Pancreas (tissue), 10 donors: Measurements from ENCODE around the gene ERI3. TPM values are rescaled to one million over a fixed set of nuclear protein-coding genes. Genes with fewer than 3 reads are reported as not detected.
A peak's percentile ranks its signal among the peaks of the same experiment; 100 is the strongest.

Experiments used
- ATAC-seq, 4 donors: fragments of 200-7000 bp; cut with Tn5 transposase; one replicate each; pipeline versions ENCODE4 v1.8.0 to v1.9.1; 2020; ENCODE audit warnings: mild to moderate bottlenecking in 4 of 4, moderate library complexity in 4 of 4
- DNase-seq, 6 donors: peaks; one replicate each; pipeline ENCODE4 v3.0.0-alpha.2; 2020
- FAIRE-seq: peaks from 2 replicates; lab custom pipeline; 2012; peaks lifted over from hg19 to GRCh38; lab: Jason Lieb, UNC
- H3K27ac ChIP-seq, 4 donors: fragments of 200-600 bp; sonication (generic); 1 replicate in 3 of 4; 2 replicates in 1 of 4; pipeline versions ENCODE4 v1.5.0 to v1.8.0; 2020
- H3K27me3 ChIP-seq, 4 donors: fragments of 200-600 bp; one replicate each; pipeline ENCODE4 v1.8.0; 2021
- H3K36me3 ChIP-seq, 3 donors: fragments of 200-600 bp; sonication (generic) in 1 of 3; one replicate each; pipeline versions ENCODE4 v1.5.0 to v1.8.0; 2020 to 2021
- H3K4me1 ChIP-seq, 3 donors: fragments of 200-600 bp; one replicate each; pipeline ENCODE4 v1.8.0; 2021
- H3K4me3 ChIP-seq, 4 donors: fragments of 200-600 bp; sonication (generic) in 2 of 4; one replicate each; pipeline versions ENCODE4 v1.5.0 to v1.8.0; 2020 to 2021
- H3K9me3 ChIP-seq, 4 donors: fragments of 200-600 bp; one replicate each; pipeline ENCODE4 v1.8.0; 2021
- CTCF ChIP-seq, 4 donors: fragments of 200-600 bp; sonication (generic) in 3 of 4; IDR thresholded peaks; one replicate each; pipeline versions ENCODE4 v1.5.0 to v1.8.0; 2021; ENCODE audit warnings: antibody characterized with exemption in 4 of 4
- WGBS, 2 donors: extraction: QIAGEN DNeasy Blood & Tissue Kit; methylation state at CpG; one replicate each; pipeline ENCODE4 v1.1.7; 2013; 5-methylcytosine and 5-hydroxymethylcytosine counted together
- intact Hi-C, 3 donors: fragments of 100-400 bp; cut with DNase I; formaldehyde crosslinking; loops; one replicate each; pipeline versions ENCODE4 v1.11.1 to v1.14.2; 2022
- polyA plus RNA-seq, 2 donors: library from polyadenylated mRNA; stranded (reverse); fragments of 200-250 nt; gene quantifications; one replicate each; pipeline ENCODE4 v1.2.3, GENCODE V29; 2013
- total RNA-seq, 6 donors: library from RNA; stranded (reverse); fragmentation: NEBNext Ultra II Directional in 4 of 6; extraction: Animal tissue kit (Norgen Biotek cat#: 25700) in 4 of 6; gene quantifications; one replicate each; pipeline versions ENCODE4 v1.2.1 to v1.2.4, GENCODE V29; 2021 to 2023
- donor health status: healthy with polysubstance abuse.
- donor health status: DM: no; HTN: no; CAD: no; lungs with moderate emphysema.
- donor health status: DM: no; HTN: no; CAD: no.
- donor health status: control.
- donor health status: control.
- donor health status: Bipolar disorder and iron deficiency.
- donor health status: DM: yes; HTN: yes; CAD: no.
- donor health status: DM: no; HTN: no; CAD: no.
- donor health status: DM: no; HTN: no; CAD: no.
- donor health status: DM: yes; HTN: yes; CAD: no.

The ERI3 gene
- total RNA-seq (10 to 100 TPM; 18.9 to 27.4 (median 21.7) TPM), polyA plus RNA-seq (10 to 100 TPM; 21.0 to 33.7 TPM)

GRCh38 chr1:44354840-44355581 is at the start of gene ERI3:
ERI3 (minus strand) TSS chr1:44355257; CDS start chr1:44355026, 231 bp downstream.
- Histone ChIP-seq H3K27me3 (no peaks in the 10 kb centered on the region), H3K9me3 (no peaks in the 10 kb centered on the region), H3K36me3 (no peaks in the 10 kb centered on the region), H3K27ac (peak within 1 kb of the TSS; percentile 25 to 54 (median 52)), H3K4me3 (peak within 1 kb of the TSS; percentile 82 to 98 (median 95)), H3K4me1 (peaks cover 8 to 18% (median 17%) of the 10 kb centered on the region in 3 donors)
- intact Hi-C loops = no loop called here
- FAIRE-seq (peak; percentile 70), ATAC-seq (peak; percentile 100), DNase-seq (peak; percentile 96 to 99 (median 97))
- no peak for TF ChIP-seq CTCF (IDR thresholded peaks at IDR 0.05)
- WGBS, 2 donors = 0 to 1% methylated on average over 60 to 65 of the region's 65 CpGs

GRCh38 chr1:44401256-44402228 is 46.5 kb upstream of the ERI3 start:
- H3K27ac ChIP-seq = no peak overlapping the region
- H3K9me3 ChIP-seq = no peaks in the 10 kb centered on the region
- H3K4me3 ChIP-seq = no peak overlapping the region
- intact Hi-C loops = no loop called here
- DNase-seq (no peak), FAIRE-seq (no peak), ATAC-seq (no peak)
- peaks cover 0 to 27% (median 4%) of the 10 kb centered on the region in 4 donors for H3K27me3 ChIP-seq
- 67 to 80% methylated on average over 12 of the region's 12 CpGs for WGBS, 2 donors
- H3K4me1 ChIP-seq = peaks cover 4 to 5% (median 4%) of the 10 kb centered on the region in 3 donors
- TF ChIP-seq CTCF (IDR thresholded peaks at IDR 0.05) = no peak
- no peaks in the 10 kb centered on the region for H3K36me3 ChIP-seq

GRCh38 chr1:44390277-44390676 is 35.2 kb upstream of the ERI3 start:
- no peak for FAIRE-seq
- no peak for TF ChIP-seq CTCF (IDR thresholded peaks at IDR 0.05)
- WGBS, 2 donors = 36 to 37% methylated on average over 1 of the region's 1 CpG

GRCh38 chr1:44389437-44389836 is 34.4 kb upstream of the ERI3 start:
- WGBS, 2 donors = 71 to 84% methylated on average over 1 of the region's 1 CpG
- TF ChIP-seq CTCF (IDR thresholded peaks at IDR 0.05) = no peak
- FAIRE-seq (no peak), DNase-seq (no peak), ATAC-seq (no peak)
- H3K27me3 ChIP-seq = peaks cover 0 to 2% (median 0%) of the 10 kb centered on the region in 4 donors
- H3K27ac ChIP-seq = no peak overlapping the region
- H3K4me3 ChIP-seq = no peak overlapping the region
- H3K9me3 ChIP-seq = no peaks in the 10 kb centered on the region
- no peaks in the 10 kb centered on the region for H3K4me1 ChIP-seq
- H3K36me3 ChIP-seq = no peaks in the 10 kb centered on the region
- intact Hi-C loops = no loop called here

More at GRCh38 chr1:44390277-44390676, 35.2 kb upstream of the ERI3 start:
- Histone ChIP-seq H3K4me1 (no peaks in the 10 kb centered on the region), H3K36me3 (no peaks in the 10 kb centered on the region), H3K27me3 (peaks cover 0 to 10% (median 0%) of the 10 kb centered on the region in 4 donors), H3K4me3 (no peak overlapping the region), H3K27ac (no peak overlapping the region), H3K9me3 (no peaks in the 10 kb centered on the region)
- no peak for DNase-seq
- ATAC-seq = no peak
- intact Hi-C loops = no loop called here
